DMS 273 (cell line): ENCODE measurements around the gene HSDL2.
"Not testable (repeated sequence)": the region's sequence is repeated elsewhere in the genome, so short reads cannot be mapped to it uniquely, and the experiment has no call there.

Source experiments
- DNase-seq: peaks from one replicate; lab custom pipeline; 2025; ENCODE audit not compliant: unreplicated experiment; lab: John Stamatoyannopoulos, UW

The HSDL2 gene

GRCh38 chr9:112393146-112393545, 13.2 kb downstream of the HSDL2 start:
- not testable (repeated sequence) for DNase-seq

- no peak for DNase-seq
These were observed 16.5 kb downstream of the HSDL2 start for GRCh38 chr9:112396416-112396815.

GRCh38 chr9:112396872-112397271, 17.0 kb downstream of the HSDL2 start:
- no peak for DNase-seq

- DNase-seq, result no peak
These were observed 21.4 kb downstream of the HSDL2 start for GRCh38 chr9:112401175-112401815.

GRCh38 chr9:112403614-112404201, 23.8 kb downstream of the HSDL2 start:
- DNase-seq, result no peak

- no peak for DNase-seq
These were observed 24.6 kb downstream of the HSDL2 start for GRCh38 chr9:112404508-112404932.

GRCh38 chr9:112408275-112408674, 28.4 kb downstream of the HSDL2 start:
- DNase-seq, result no peak

- no peak for DNase-seq
These were observed 28.9 kb downstream of the HSDL2 start for GRCh38 chr9:112408819-112409218.

- DNase-seq, result no peak
These were observed 29.9 kb downstream of the HSDL2 start for GRCh38 chr9:112409758-112410157.

GRCh38 chr9:112411626-112412027, 31.7 kb downstream of the HSDL2 start:
- DNase-seq, result no peak

- DNase-seq, result not testable (repeated sequence)
These were observed 33.8 kb downstream of the HSDL2 start for GRCh38 chr9:112413728-112414127.

- no peak for DNase-seq
These were observed 40.3 kb downstream of the HSDL2 start for GRCh38 chr9:112420208-112420607.

- no peak for DNase-seq
These were observed 41.9 kb downstream of the HSDL2 start for GRCh38 chr9:112421771-112422222.

GRCh38 chr9:112422417-112423148, 42.7 kb downstream of the HSDL2 start:
- DNase-seq, result no peak

- DNase-seq, result no peak
These were observed 50.2 kb downstream of the HSDL2 start for GRCh38 chr9:112430006-112430522.

GRCh38 chr9:112433499-112434392, 53.8 kb downstream of the HSDL2 start:
- DNase-seq, result no peak

- no peak for DNase-seq
These were observed 54.6 kb downstream of the HSDL2 start for GRCh38 chr9:112434487-112434886.

- DNase-seq, result no peak
These were observed 57.5 kb downstream of the HSDL2 start for GRCh38 chr9:112437406-112437805.

- peak; percentile 22 for DNase-seq
These were observed 59.3 kb downstream of the HSDL2 start for GRCh38 chr9:112439171-112439570.

- DNase-seq, result peak; percentile 12
These were observed 59.9 kb downstream of the HSDL2 start for GRCh38 chr9:112439825-112440224.

- DNase-seq, result peak; percentile 16
These were observed 63.3 kb downstream of the HSDL2 start for GRCh38 chr9:112443200-112443599.
